Stimulated activated CD8-positive, alpha-beta memory T cell treated with anti-CD3 and anti-CD28 coated beads, Interleukin-12 subunit alpha, Interleukin-12 subunit beta, amount 100 ng/mL, for 24 hours (primary cell): Measurements from ENCODE around the gene USP15.
"Not testable (repeated sequence)": the region's sequence is repeated elsewhere in the genome, so short reads cannot be mapped to it uniquely, and the experiment has no call there.

Experiments
- DNase-seq: peaks from one replicate; pipeline ENCODE4 v3.0.0-alpha.2; 2020; ENCODE audit errors: extremely low read depth

USP15 gene

GRCh38 chr12:62368430-62369223 lies 108.4 kb downstream of the USP15 start:
- not testable (repeated sequence) for DNase-seq

GRCh38 chr12:62370189-62370588 lies 110.0 kb downstream of the USP15 start:
- no peak for DNase-seq

DNA sequence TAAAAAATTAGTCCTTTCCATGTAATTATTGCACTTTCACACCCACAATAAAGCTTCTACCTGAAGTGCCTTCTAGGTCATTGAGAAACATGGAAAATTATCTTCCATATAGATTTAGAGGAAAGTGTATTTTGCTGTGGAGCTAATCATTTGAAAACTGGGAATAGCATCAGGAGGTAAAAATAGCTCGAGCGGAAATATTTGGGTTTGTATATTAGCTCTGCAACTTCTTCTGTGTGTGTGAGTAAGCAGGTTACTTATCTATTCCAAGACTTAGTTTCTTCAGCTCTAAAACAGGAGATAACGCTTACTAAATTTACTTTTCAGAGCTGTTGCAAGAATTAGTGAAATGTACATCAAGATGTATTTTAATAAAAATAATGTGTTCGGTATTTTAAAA lies 111.5 kb downstream of the USP15 start:
- no peak for DNase-seq

GRCh38 chr12:62372134-62372533 lies 111.9 kb downstream of the USP15 start:
- no peak for DNase-seq

DNA sequence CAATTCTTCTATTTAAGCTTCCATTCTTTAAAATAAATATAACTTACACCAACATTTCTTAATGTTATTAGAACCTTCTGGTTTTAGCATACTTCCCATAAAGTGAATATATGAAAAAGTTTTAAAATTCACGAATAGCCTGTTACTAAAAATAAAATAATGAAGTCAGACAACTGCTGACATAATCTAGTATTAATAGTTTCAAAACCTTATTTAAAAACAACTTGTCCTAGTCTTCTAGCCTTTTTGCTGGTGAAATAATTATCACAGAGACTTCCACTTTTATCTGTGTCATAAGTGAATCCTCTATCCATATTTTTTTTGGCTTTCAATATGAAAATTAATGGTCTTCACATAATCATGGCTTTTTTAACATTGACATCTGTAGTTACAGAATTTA lies 112.6 kb downstream of the USP15 start:
- DNase-seq: no peak

DNA sequence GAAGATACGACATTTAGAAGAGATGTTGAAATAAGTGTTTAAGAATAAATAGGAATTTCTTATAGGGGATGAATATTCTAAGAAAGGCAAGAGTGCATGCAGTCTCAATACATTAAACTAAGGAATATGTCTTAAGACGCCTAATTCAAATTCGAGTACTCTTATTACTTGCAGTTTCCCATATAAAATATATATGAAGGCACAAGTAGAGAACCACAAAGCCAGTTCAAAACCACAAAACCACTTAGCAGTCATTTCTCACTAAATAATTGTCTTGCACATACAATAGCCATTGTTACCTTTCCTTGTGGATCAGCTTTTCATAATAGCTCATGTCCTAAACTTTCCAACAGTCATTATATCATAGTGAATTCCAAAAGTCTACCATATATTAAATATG lies 115.4 kb downstream of the USP15 start:
- DNase-seq: no peak

GRCh38 chr12:62379026-62379722 lies 119.0 kb downstream of the USP15 start:
- DNase-seq: no peak

DNA sequence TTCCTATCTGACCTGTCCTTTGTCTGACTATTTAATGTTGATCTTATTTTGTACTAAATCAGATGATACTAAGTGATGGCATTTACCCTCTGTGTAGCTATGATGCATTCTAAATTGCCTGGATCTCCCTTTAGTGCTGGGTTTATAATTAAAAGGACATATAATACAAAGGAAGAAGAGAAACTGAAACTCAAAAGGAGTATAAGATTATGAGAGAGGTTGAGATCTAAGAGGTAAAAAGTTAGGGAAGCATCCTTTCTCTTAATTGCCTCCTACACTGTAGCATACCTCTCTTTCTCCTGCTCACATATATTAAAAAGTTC lies 119.5 kb downstream of the USP15 start:
- no peak for DNase-seq

DNA sequence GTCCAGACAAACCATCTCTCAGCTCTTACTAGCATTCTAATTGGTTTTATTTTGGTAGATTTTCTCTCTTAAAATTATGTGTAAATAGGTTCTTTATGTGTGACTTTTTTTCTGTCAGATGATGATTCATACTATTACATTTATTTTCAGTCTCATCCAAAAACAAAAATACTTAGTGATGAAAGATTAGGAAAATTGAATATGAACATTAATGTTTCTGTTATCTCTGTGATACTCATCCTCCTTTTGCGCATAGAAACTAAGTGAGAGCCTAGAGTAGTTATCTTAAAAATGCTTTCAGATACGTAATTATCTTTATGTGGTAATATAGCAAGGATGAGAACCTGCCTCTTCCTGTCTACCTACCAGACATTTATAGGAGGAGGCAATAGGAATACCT lies 122.3 kb downstream of the USP15 start:
- no peak for DNase-seq

DNA sequence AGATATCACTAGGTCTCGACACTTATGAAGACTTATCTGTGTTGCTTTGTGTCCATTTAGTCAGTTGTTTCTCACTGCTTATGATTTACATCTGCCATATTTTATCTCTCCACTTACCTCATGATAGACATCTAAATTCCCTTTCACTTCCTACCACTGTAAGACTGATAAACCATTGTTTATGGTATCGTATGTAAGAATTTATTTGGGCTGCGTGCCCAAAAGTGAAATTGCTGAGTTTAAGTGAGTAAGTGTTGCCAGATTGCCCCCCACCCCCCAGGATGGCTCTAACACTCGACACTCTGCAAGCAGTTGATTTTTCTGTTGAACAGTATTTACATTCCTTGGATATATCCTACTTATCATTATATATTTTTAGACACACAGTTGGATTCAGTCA lies 136.5 kb downstream of the USP15 start:
- no peak for DNase-seq

DNA sequence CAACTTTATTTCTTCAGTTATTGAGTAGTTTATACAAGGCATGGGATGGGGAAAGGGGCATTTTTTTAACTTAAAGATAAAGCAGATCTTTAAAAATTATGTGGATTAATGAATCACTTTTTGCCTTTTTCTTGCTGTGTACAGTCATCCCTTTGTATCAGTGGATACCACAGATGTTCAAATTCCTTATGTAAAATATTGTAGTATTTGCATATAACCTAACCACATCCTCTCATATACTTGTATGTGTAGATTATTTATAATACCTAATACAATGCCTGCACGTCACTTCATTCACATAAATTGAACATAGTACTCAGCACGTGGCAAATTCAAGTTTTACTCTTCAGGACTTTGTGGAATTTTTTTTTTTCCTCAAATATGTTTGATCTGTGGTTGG lies 139.9 kb downstream of the USP15 start:
- DNase-seq: no peak

GRCh38 chr12:62401631-62402030 lies 141.4 kb downstream of the USP15 start:
- no peak for DNase-seq

DNA sequence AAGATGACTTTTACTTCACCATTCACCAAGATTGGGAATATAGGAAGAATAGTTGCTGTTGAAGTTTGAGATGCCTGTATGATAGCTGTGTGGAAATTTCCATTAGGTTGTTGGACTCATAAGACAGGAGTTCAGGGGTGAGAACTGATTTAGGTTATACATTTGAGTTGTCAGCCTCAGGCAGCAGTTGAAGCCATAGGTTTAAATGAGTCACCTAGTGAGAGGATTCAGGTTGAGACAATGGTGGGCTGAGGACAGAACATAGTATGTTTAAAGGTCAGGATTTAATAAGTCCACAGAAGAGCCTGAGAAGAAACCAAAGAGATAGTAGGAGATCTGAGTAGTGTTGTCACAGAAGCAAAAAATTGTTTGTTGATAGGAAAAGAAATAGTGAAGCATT lies 142.8 kb downstream of the USP15 start:
- DNase-seq: no peak

- no peak for DNase-seq
These were observed 147.4 kb downstream of the USP15 start for GRCh38 chr12:62407587-62407986.

DNA sequence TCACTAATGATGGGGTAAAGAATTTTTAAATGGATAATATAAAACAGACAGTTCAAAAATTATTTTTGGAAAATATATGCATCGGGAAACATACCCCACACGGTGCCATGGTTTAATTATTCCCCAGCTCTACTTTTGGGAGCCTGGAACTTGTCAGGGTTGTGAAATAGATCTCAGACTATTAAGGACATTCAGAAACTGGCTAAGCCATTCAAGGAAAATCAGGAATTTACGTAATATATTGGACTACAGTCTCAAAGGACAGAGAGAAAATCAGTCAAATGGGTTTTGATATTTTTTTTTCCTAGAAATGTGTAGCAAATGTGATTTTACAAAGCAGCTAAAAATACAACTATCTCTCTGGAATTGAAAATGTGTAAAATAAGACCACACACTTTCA lies 148.9 kb downstream of the USP15 start:
- DNase-seq: no peak

- DNase-seq: no peak
These were observed 154.0 kb downstream of the USP15 start for GRCh38 chr12:62414180-62414579.

DNA sequence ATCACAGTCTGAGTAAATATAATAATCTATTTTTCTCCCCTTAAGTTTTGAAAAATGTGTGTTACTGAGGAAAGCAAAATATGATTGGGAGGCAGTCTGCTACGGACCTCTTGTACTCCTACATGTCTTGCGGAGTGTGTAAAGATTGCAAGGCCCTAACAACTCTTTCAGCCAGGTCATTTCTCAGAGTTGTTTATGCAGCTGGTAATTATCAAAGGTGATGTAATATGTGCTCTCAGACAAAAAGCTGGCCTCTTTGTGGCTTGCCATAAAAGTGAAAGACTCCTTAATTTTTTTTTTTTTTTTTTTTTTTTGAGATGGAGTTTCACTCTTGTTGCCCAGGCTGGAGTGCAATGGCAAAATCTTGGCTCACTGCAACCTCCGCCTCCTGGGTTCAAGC lies 165.9 kb downstream of the USP15 start:
- no peak for DNase-seq

GRCh38 chr12:62429457-62429856 lies 169.3 kb downstream of the USP15 start:
- DNase-seq: no peak

DNA sequence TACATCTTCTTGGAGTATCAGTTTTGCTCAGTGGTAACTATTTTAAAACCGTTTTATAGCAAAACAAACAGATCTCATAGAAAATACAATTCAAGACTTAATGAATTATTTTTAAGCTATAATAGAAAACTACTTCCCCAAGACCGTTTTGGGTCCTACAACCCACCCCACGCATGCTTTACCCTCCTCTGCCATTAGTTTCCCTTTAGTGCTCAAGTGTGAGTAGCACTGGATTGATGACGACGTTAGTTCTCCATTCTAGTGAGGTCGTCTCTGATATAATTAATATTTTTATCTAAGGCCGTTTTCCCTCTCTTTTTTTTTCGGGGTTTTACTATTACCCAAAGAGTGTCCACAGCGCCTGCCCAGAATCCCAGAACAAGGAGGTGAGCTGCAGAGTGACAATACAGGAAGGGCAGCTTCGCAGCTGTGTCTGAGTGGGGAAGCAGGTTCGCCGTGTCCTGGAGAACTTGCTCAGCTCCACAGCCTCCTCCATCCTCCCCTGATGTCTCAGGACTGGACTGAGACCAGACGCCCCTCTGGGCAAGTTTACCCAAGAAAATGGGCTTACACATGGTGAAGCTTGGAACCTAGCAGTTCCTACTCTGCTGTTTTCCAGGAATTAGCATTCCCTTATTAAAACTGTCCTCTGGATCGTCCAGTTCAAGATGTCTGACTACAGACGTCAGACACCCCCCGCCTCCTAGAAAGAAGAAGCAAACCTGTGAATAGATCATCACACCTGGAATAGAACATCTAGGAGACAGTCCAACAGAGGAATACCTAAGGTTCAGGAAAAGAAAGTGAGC lies 174.5 kb downstream of the USP15 start:
- DNase-seq: no peak

DNA sequence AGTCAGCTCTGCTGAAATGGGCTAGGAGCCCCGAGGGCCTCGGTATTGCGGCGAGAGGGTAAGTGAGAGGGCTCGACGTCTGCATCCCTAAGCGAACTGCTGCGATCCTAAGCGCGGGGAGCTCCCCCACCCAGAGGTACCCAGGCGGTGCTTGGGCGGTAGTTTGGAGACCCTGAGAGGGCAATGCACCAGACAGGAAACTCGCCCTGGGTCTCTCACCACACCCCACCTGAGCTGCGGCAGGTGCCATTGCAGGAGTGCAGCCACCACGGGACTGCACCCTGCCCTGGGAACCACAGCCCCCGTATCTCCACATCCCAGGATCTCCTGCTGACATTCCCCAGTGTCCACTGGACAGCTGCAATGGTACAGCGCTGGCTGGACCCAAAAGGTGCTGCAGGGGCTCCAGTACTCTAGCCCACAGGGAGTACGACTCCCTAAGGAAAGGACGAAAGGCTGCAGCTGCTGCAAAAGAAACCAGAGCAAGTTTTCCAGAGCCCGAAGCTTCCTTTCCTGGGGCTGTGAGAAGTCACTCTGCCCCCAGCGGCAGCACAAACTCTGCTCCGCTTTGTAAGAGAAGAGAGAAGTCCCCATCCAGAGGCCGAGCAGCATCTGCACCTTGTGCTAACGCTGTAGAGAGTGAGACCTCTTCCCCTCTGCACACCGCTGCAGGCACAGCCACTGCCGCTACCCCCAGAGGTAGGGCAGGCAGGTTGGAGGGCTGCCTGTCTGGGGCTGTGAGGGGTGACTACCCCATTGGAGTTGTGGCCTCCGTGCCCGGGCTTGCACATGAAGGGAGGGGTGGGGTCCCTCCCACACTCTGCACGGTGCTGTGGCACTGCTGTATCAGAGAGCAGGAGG lies 175.3 kb downstream of the USP15 start:
- no peak for DNase-seq

DNA sequence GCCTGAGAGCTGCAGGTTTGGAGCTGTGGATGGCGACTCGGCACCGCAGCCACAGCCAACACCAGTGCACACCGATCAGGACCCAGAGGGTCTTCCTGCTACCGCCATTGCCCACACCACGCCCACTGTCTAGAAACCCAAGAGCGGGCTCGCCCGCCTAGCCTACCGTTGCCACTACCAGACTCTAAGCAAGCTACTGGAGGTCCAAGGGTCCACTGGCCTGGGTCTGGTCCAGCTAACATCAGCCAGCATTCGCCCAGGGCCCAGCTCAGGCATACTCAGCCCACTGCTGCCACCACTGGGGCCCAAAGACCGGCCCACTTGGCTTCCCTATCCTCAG lies 175.9 kb downstream of the USP15 start:
- no peak for DNase-seq

DNA sequence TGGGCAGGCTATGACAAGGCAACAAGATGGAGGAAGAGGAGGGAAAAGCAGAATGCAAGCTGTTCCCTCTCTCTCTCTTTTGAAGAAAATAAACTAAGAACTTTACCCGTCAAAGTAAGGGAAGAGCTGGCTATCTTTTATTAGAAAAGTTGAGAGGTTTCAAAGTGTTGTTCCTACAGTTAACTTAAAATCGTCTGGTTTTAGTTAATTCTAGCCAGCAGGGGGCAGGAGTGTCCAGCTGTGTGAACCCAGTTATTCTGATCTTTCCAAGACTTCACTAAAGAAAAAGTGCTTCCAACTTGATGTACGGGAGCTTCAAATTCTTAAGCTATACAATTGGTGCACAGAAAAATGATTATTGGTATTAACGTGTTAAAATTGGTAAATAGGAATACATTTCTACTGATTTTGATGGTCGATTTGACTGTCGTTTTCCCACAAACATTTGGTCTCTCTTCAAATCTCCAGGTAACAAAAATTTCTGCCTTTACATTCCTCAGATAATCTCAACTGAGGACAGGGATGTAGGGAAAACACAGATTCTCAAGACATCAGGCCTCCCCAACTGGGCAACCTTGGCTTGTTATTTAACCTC lies 178.0 kb downstream of the USP15 start:
- no peak for DNase-seq
